ENCODE measurements around the gene THAP4.

The THAP4 gene

DNA sequence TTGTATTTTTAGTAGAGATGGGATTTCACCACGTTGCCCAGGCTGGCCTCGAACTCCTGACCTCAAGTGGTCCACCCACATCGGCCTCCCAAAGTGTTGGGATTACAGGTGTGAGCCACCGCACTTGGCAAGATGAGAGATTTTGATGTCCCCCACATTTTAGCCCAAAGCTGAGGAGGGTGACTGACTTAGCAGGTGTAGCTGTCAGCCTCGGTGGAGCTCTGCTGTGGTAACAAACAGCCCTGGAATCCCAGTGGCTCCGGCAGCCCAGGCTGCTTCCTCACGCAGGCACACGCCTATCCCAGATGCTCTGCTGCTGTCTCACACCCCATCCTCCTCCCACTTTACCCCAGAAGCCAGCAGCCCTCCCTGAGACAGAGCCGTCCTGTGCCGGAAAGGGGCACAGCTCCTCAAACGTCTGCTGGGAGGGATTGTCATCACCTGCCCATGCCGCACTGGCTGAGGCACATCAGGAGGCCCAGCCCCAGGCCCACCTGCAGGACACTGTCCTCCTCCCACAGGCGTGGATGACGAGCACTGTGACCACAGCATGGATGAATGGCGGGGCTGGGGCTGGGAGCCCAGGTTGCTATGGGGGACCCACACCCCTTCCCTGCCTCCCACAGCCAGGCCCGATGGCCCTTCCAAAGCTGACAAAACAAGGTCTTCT lies 89.0 kb downstream of the THAP4 start:
- DNase-seq (ENCODE audit: low read depth), result no peak

GRCh38 chr2:241546771-241547498 lies 90.0 kb downstream of the THAP4 start:
- no peak for DNase-seq (ENCODE audit: low read depth)

DNA sequence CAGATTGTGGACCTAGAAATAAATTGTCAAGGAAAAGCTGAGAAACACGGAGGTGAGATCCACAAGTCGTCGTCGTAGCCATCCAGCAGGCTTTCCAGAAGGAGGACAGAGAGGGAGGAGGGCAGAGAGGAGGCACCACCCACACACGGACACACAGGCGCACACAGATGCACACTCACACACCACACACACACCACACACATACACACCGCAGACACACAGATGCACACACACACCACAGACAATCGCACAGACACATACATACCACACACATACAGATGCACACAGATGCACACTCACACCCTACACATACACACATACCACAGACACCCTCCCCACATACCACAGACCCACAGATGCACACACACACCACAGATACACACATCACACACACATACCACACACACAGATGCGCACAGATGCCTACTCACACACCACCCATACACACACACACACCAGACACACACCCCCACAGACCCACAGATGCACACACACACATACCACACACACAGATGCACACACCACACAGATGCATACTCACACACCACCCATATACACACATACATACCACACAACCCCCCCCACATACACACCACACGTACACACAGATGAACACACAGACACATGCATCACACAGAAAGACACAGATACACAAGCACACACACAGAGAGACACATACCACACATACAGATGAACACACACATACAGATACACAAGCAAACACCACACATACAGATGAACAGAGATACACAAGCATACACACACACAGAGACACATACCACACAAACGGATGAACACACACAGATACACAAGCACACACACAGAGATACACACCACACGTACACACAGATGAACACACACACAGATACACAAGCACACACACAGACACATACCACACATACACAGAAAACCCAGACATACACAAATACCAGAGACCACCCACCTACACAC lies 91.2 kb downstream of the THAP4 start:
- no peak for DNase-seq (ENCODE audit: low read depth)

DNA sequence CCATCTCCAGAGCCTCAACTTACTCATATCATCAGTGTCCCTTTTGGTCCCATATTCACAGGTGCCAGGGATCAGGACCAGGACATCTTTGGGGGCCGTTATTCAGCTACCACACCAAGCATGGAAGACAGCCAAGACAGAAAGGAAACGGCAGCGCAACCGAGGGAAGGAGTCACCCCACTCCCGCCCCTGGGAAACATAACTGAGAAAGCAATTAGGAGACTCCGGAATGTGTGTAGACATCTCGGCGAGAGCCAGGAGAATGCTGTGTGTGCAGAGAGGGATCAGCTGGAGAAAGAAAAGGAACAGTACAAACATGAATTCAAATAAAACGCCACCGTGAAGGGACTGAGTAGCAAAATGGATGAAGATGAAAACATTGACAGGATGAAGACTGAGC lies 91.9 kb downstream of the THAP4 start:
- DNase-seq (ENCODE audit: low read depth), result no peak

- no peak for DNase-seq (ENCODE audit: low read depth)
Observed at GRCh38 chr2:241542278-241542605, 94.7 kb downstream of the THAP4 start.

GRCh38 chr2:241541564-241542277 lies 95.2 kb downstream of the THAP4 start:
- DNase-seq (ENCODE audit: low read depth), result no peak

DNA sequence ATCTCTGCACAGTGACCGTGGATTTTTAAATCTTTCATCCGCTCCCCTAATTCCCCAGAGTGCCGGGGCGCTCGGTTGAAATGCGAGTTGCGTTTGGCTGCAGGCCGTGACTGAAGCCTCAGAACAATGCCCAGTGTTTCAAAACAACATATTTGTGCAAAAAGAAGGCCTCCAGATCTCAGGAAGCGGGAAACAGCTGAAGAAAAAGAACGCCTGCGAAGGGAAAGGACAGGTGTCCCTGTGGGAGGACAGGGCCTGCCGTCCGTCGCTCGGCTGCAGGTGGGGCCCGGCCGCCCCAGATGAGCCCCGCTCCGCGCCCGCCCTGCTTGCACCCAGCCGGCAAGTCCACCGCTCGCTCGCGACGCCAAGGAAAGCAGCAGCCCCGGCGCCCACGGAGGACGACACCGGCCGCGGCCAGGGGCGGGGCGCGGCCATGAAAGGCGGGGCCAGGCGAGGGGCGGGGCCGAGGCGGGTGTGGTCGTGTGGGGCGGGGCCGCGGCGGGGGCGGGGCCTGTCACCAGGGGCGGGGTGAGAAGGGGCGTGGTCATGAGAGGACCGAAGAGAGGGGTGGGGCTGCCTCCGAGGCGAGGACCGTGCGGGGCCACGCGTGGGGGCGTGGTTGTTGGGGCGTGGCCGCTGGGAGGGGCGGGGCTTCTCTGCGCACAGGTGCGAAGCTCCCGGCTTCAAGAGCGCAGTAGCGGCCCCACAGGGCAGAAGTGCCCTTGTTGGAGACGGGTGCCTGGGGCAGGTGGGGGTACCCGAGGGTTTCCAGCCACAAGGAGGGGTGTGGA lies 96.0 kb downstream of the THAP4 start:
- peak; percentile 42 for DNase-seq (ENCODE audit: low read depth)

DNA sequence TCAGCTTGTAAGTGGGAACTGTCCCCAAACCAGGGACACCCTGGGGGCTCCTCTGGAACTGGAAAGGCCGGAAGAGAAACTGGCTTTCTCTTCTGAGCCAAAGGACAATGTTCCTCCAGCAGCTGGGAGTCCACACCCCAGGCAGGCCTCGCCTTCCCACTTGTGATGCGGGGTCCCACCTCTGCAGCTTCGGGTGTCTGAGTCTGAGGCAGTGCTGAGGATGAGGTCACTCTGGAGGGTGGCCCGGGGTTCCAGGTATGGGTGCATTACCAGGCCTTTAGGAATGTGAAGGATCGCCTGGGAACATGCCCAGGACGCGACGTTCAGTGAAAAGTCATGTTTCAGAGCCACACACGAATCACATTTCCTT lies 96.6 kb downstream of the THAP4 start:
- no peak for DNase-seq (ENCODE audit: low read depth)

- DNase-seq (ENCODE audit: low read depth), result no peak
Observed at GRCh38 chr2:241539616-241540374, 97.2 kb downstream of the THAP4 start.

DNA sequence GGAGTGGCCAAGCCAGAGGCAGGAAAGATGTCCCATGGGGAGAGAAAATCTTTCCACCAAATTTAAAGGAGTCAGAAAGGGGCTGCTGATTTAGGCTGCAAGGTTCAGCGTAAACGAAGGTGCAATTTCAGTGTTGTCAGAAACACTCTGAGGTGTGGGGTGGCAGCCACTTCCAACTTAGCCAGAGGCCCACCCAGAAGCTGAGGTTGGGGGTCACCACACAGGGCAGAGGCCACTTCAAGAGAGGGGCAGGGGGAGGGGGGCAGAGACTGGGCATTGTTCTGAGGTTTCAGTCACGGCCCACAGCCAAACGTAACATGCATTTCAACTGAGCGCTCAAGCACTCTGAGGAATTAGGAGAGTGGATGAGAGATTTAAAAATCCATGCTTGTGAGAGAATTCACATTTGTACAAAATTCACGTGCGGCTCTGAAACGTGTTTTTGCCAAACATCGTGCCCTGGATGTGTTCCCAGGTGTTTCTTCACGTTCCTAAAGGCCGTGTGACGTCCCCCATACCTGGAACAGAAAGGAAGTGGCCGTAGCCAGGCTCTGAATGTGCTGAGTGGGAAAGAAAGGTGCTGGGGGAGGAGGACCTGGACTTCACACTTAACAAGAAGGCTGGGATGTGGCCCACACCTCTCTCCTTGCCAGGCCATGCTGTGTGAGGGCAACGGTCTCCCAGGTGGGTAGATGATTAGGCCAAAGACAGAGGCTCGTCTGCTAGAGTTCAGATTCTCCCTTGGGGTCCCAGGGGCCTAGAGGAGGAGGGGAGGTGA lies 97.9 kb downstream of the THAP4 start:
- DNase-seq (ENCODE audit: low read depth), result no peak

GRCh38 chr2:241535871-241536655 lies 100.9 kb downstream of the THAP4 start:
- no peak for DNase-seq (ENCODE audit: low read depth)

DNA sequence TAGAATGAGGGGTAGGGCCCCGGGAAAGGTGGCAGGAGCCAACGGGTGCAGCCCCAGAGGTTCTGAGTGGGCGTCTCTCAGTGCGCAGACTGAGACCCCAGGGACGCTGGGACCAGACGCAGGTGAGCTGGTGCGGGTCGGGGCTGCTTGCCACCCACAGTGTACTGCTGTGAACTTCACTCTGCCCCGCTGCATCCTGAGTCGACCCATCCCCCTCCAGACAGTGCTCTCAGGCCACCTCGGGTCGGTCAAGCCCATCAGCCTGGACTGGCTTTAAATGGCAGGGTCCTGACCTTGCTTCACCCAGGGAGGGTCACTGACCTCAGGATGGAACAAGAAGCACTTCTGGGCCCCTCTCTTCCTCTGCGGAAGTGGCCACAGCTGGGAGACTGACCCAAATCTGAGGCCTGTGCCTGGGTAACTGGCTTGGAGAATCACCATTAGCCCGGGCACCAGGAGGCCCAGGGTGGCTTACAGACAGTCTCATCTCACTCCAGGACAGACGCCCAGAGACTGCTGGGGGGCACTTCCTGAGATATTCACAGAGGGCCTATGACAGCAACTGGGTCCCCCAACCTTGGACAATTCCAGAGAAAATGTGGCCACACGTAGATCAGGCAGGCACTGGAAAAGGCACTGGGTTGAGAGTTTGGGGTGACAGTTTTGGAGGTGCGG lies 102.1 kb downstream of the THAP4 start:
- DNase-seq (ENCODE audit: low read depth), result no peak

Measured in activated T-helper 1 cell treated with Interleukin-2 at 50 U/mL for 16 hours (primary cell).